Measurements from ENCODE around the gene KLRC2.
"Not testable (repeated sequence)": the region's sequence is repeated elsewhere in the genome, so short reads cannot be mapped to it uniquely, and the experiment has no call there.

The KLRC2 gene

GRCh38 chr12:10435816-10436215, at the start of gene KLRC2:
Gene KLRC2, minus strand, starts transcription at chr12:10436010. Its CDS starts 24 bp downstream, at chr12:10435986.
- not testable (repeated sequence) for DNase-seq

DNA sequence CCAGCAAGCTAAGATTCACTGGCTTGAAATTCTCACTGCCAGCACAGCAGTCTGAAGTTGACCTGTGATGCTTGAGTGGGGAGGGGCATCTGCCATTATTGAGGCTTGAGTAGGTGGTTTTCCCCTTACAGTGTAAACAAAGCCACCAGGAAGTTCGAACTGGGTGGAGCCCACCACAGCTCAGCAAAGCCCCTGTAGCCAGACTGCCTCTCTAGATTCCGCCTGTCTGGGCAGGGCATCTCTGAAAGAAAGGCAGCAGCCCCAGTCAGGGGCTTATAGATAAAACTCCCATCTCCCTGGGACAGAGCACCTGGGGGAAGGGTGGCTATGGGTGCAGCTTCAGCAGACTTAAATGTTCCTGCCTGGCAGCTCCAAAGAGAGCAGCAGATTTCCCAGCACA, 46.1 kb upstream of the KLRC2 start:
- DNase-seq = not testable (repeated sequence)

DNA sequence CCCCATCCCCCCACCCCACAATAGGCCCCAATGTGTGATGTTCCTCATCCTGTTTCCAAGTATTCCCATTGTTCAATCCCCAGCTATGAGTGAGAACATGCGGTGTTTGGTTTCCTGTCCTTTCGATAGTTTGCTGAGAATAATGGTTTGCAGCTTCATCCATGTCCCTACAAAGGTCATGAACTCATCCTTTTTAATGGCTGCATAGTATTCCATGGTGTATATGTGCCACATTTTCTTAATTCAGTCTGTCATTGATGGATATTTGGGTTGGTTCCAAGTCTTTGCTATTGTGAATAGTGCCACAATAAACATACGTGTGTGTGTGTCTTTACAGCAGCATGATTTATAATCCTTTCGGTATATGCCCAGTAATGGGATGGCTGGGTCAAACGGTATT, 37.0 kb upstream of the KLRC2 start:
- DNase-seq = not testable (repeated sequence)

DNA sequence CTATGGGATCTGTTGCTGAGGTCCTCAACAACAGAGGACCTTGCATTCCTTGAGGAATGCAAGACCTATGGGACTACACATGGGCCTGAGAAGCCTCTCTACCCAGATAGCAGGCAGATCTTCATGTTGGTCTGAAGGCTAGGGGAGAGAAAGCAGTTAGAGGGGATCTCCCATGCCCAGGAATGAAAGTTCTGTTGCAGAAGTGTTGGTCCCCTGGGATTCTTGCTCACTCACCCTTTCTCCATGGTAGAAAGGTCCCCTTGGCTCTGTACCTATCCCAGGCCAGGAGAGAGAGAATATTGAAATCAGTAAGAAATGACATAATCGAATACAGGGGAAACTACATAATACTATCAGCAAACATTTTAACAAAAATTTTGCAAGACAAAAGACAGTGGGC, 33.9 kb upstream of the KLRC2 start:
- no peak for DNase-seq

DNA sequence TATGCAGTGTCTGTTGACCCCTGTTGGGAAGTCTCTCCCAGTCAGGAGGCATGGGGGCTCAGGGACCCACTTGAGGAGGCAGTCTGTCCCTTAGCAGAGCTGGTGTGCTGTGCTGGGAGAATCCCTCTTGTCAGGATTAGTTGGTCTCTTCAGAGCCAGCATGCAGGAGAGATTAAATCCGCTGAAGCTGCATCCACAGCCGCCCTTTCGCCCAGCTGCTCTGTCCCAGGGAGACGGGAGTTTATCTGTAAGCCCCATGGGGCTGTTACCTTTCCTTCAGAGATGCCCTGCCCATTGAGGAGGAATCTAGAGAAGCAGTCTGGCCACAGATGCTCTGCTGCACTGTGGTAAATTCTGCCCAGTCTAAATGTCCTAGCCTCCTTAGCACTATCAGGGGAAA, 30.5 kb upstream of the KLRC2 start:
- DNase-seq = no peak

GRCh38 chr12:10457760-10458159, 21.9 kb upstream of the KLRC2 start:
- no peak for DNase-seq

- no peak for DNase-seq
Observed at GRCh38 chr12:10456856-10457255, 21.0 kb upstream of the KLRC2 start.

- no peak for DNase-seq
Observed at GRCh38 chr12:10455766-10456165, 20.0 kb upstream of the KLRC2 start.

- no peak for DNase-seq
Observed at GRCh38 chr12:10454531-10454930, 18.7 kb upstream of the KLRC2 start.

DNA sequence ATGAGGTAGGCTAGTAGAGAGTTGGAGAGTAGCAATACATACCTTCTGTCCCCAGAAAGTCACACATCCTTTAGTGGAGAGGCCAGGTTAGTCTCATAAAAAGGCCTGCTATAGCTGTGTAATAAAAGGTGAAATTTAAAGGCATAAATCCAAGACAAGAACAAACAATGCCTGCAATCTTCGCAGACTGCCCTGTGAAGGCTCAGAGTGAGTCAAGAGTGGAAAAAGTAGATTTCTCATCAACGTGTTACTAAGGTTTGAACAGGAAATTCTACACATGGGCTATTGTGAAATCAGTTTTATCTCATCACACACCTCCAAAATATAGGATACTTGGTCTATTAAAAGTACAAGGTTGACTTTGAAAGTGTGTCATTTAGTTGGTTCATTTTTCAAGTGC, 17.3 kb upstream of the KLRC2 start, which contains the start of gene KLRC1:
Gene KLRC1 (minus strand): TSS at position 222 of the 400 bp plus-strand sequence. CDS start 2,221 bp downstream, outside the sequence.
- DNase-seq = no peak

GRCh38 chr12:10448236-10448635, 12.4 kb upstream of the KLRC2 start:
- no peak for DNase-seq

DNA sequence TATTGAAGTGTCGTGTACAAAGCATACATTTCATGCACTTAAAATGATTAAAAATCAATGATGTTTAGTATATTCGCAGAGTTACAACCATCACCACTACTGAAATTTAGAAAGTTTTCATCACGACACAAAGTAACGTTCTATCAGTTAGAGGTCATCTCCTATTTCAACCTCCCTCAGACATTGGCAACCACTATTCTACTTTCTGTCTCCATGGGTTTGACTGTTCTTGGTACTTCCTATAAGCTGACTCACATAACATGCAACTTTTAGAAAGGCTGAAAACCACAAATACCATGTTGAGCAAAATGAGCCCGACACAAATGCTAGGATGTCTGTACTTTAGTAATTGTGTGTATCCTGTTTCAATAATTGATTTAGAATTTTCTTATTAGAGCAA, 10.2 kb upstream of the KLRC2 start:
- DNase-seq = not testable (repeated sequence)

DNA sequence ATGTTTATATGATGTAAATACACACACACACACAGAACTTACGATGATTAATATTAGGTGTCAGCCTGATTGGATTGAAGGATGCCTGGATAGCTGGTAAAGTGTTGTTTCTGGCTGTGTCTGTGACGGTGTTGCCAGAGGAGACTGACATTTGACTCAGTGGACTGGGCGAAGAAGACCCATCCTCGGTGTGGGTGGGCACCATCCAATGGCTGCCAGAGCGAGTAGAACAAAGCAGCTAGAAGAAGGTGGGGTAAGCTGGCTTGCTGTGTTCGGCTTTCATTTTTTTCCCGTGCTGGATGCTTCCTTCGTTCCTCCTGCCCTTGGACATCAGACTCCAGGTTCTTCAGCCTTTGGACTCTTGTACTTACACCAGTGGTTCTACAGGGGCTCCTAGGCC, 5.3 kb upstream of the KLRC2 start:
- DNase-seq = not testable (repeated sequence)

- not testable (repeated sequence) for DNase-seq
Observed at GRCh38 chr12:10439608-10440274, 3.9 kb upstream of the KLRC2 start.

DNA sequence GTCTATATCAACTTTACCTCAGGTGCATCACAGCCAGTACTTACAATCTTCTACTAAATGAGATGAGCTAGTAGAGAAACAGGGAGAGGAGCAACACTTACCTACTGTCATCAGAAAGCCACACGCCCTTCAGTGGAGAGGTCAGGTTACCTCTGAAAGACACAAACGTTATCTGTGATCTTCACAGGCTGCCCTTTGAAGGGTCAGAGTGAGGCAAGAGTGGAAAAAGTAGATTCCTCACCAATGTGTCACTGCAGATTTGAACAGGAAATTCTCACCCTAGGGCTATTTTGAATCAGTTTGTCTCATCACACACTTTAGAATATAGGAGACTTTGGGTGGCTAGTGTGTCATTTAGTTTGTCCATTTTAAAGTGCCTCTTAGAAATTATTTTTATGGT, 1.8 kb upstream of the KLRC2 start:
- DNase-seq = not testable (repeated sequence)

- DNase-seq = not testable (repeated sequence)
Observed at GRCh38 chr12:10430623-10431022, 5.2 kb downstream of the KLRC2 start.

DNA sequence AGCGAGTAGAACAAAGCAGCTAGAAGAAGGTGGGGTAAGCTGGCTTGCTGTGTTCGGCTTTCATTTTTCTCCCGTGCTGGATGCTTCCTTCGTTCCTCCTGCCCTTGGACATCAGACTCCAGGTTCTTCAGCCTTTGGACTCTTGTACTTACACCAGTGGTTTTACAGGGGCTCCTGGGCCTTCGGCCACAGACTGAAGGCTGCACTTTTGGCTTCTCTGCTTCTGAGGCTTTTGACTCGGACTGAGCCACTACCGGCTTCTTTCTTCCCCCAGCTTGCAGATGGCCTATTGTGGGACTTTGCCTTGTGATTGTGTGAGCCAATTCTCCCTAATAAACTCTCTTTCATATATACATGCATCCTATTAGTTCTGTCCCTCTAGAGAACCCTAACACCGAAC, 9.9 kb downstream of the KLRC2 start:
- DNase-seq = not testable (repeated sequence)

GRCh38 chr12:10424260-10424899, 11.4 kb downstream of the KLRC2 start:
- DNase-seq = not testable (repeated sequence)

GRCh38 chr12:10422159-10422558, 13.7 kb downstream of the KLRC2 start:
- not testable (repeated sequence) for DNase-seq

DNA sequence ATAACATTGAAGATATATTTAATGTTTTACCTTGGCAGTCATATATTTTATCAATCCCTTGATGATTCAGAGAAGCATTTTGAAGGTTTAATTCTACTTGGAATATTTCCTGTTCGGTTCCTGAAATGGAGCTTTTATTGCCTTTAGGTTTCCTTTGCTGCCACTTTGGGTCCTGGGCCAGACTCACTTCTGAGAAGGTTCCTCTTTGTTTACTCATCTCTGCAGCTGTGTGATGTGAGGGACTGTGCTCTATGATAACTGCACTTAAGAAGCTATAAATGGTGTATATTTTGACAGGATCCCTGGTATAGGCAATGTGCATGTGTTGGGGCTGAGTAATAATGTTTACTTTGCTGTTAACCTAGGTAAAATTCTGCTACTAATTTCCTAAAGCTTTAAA, 15.5 kb downstream of the KLRC2 start, which contains the start of gene KLRC3:
Gene KLRC3 (minus strand): TSS at position 262 of the 400 bp plus-strand sequence. CDS start 45 bp downstream, at position 217.
- DNase-seq = not testable (repeated sequence)

DNA sequence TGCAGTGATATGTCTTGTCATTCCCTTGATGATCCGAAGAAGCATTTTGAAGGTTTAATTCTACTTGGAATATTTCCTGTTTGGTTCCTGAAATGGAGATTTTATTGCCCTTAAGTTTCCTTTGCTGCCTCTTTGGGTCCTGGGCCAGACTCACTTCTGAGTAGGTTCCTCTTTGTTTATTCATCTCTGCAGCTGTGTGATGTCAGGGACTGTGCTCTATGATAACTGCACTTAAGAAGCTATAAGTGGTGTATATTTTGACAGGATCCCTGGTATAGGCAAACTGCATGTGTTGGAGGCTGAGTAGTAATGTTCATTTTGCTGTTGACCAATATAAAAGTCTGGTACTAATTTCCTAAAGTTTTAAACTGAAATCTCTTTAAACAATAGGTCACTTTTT, 26.4 kb downstream of the KLRC2 start, which contains the start of gene KLRC4:
Gene KLRC4 (minus strand): TSS at position 366 of the 400 bp plus-strand sequence. CDS start 182 bp downstream, at position 184.
- DNase-seq = no peak

DNA sequence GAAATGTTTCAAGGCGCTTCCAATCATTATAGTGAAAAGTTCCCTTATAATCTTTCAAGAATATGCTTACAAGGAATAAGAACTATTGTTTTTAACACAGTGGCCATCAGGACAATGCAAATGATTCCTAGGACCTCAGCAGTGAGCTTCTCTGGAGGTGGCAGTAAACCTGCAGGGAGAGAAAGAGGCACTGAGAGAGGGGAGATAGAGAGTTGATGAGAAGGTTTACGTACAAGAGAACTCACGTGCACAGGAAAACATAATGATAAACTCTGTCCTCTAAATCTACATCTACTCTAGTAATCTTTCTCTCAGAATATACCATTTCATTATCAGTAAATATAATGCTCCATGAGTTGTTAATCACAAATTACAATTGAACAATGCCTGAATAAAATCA, 27.0 kb downstream of the KLRC2 start:
- no peak for DNase-seq

GRCh38 chr12:10406725-10407124, 29.1 kb downstream of the KLRC2 start:
- DNase-seq = no peak

DNA sequence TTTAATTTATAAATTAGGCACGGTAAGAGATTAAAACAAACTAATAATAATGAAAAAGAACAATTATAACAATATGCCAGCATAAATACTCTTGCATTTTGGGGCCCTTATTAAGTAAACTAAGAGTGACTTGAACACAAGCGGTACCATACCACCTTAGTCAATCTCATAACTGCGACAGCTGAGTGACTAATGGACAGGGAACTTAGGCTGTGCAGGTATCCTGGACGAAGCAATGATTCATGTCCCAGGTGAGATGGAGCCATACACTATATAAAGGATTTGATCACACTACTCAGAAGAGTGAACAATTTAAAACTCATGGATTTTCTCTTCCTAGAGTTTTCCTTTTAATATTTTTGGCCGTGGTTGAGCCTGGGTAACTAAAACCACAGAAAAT, 30.5 kb downstream of the KLRC2 start:
- DNase-seq = no peak
